Right cardiac atrium (tissue), 5 donors: ENCODE measurements around the gene AFAP1. TPM values are rescaled to one million over a fixed set of nuclear protein-coding genes. Genes with fewer than 3 reads are reported as not detected.

ENCODE experiments used
- ATAC-seq, 2 donors: fragments of 200-7000 bp; cut with Tn5 transposase; one replicate each; pipeline versions ENCODE4 v1.8.0 to v1.9.1; 2020; ENCODE audit warnings: moderate library complexity in 2 of 2, mild to moderate bottlenecking in 1 of 2
- DNase-seq, 3 donors: peaks; one replicate each; pipeline ENCODE4 v3.0.0-alpha.2; 2020
- H3K27ac ChIP-seq: one replicate; pipeline ENCODE4 v1.5.1; 2013; ENCODE audit warnings: mild to moderate bottlenecking, low read length, control low read depth, moderate library complexity
- H3K27me3 ChIP-seq: one replicate; pipeline ENCODE4 v1.6.1; 2013; ENCODE audit not compliant: control insufficient read depth, insufficient read depth
- H3K4me1 ChIP-seq: one replicate; pipeline ENCODE4 v1.6.1; 2013; ENCODE audit warnings: low read length; ENCODE audit not compliant: control insufficient read depth, insufficient read depth
- H3K4me3 ChIP-seq: one replicate; pipeline ENCODE4 v1.5.1; 2013; ENCODE audit warnings: low read length, control low read depth
- H3K9me3 ChIP-seq: one replicate; pipeline ENCODE4 v1.6.1; 2013; ENCODE audit warnings: low read length; ENCODE audit not compliant: control insufficient read depth
- WGBS: extraction: QIAGEN DNeasy Blood & Tissue Kit; methylation state at CpG from one replicate; pipeline ENCODE4 v1.1.7; 2013; 5-methylcytosine and 5-hydroxymethylcytosine counted together
- intact Hi-C, 4 donors: fragments of 100-400 bp; cut with DNase I; formaldehyde crosslinking; loops; one replicate each; pipeline versions ENCODE4 v1.11.0 to v1.14.0; 2022 to 2023
- polyA plus RNA-seq: library from polyadenylated mRNA; stranded (reverse); fragments of 200-250 nt; gene quantifications from one replicate; pipeline ENCODE4 v1.2.3, GENCODE V29; 2013
- total RNA-seq, 4 donors: library from RNA; stranded (reverse); fragmentation: NEBNext Ultra II Directional; extraction: Animal tissue kit (Norgen Biotek cat#: 25700); gene quantifications; one replicate each; pipeline ENCODE4 v1.2.1, GENCODE V29; 2021
- donor health status: healthy with polysubstance abuse.
- donor health status: DM: no; HTN: yes; CAD: no.
- donor health status: DM: no; HTN: no; CAD: no.
- donor health status: DM: no; HTN: yes; CAD: no; lungs with severe emphysema.
- donor health status: DM: yes; HTN: yes; CAD: no.

Gene AFAP1
- total and polyA plus RNA-seq, 5 donors, result 7.8 to 43.6 (median 25.4) TPM

- no peaks in the 10 kb centered on the region for H3K9me3 ChIP-seq
- H3K27ac ChIP-seq, result peak overlapping the region; percentile 86
- no peak overlapping the region for H3K4me3 ChIP-seq
- intact Hi-C loops, result no loop called here
- DNase-seq (no peak), ATAC-seq (no peak)
- H3K27me3 ChIP-seq, result no peaks in the 10 kb centered on the region
- H3K4me1 ChIP-seq, result peaks cover 11% of the 10 kb centered on the region
- 60% methylated on average over 5 of the region's 5 CpGs for WGBS
These were observed 158.8 kb downstream of the AFAP1 start for GRCh38 chr4:7780751-7781348.

DNA sequence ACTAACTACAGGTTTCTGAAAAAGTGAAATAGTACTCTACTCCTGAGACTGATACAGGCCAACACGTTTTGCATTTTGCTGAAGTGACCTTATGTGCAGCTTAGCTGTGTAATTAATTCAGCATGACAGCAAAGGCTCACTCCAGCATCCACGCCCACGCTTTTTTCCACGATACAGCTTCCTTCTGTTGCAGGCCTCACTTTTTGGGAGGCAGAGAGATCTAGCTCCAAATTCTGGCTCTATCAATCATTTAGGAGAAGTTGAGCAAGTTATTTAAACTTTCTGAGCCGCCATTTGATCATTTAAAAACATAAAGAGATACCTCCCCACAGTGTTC is 160.3 kb downstream of the AFAP1 start:
- 45% methylated on average over 5 of the region's 5 CpGs for WGBS
- Histone ChIP-seq H3K9me3 (no peaks in the 10 kb centered on the region), H3K4me1 (peaks cover 11% of the 10 kb centered on the region), H3K4me3 (peak overlapping the region; percentile 7), H3K27ac (peak overlapping the region; percentile 83), H3K27me3 (no peaks in the 10 kb centered on the region)
- intact Hi-C loops, result no loop called here
- ATAC-seq, result peak in 1 of 2 donors; percentile 46
- DNase-seq, result no peak

GRCh38 chr4:7778510-7779431 is 160.9 kb downstream of the AFAP1 start:
- peaks cover 11% of the 10 kb centered on the region for H3K4me1 ChIP-seq
- no peaks in the 10 kb centered on the region for H3K9me3 ChIP-seq
- peak overlapping the region; percentile 83 for H3K27ac ChIP-seq
- WGBS, result 52% methylated on average over 24 of the region's 24 CpGs
- H3K27me3 ChIP-seq, result no peaks in the 10 kb centered on the region
- intact Hi-C loops, result no loop called here
- DNase-seq (no peak), ATAC-seq (peak; percentile 21 to 23)
- peak overlapping the region; percentile 4 for H3K4me3 ChIP-seq

GRCh38 chr4:7777871-7778509 is 161.7 kb downstream of the AFAP1 start:
- no peak overlapping the region for H3K4me3 ChIP-seq
- H3K4me1 ChIP-seq, result peaks cover 11% of the 10 kb centered on the region
- 68% methylated on average over 10 of the region's 10 CpGs for WGBS

GRCh38 chr4:7777017-7777710 is 162.5 kb downstream of the AFAP1 start:
- 96% methylated on average over 17 of the region's 17 CpGs for WGBS
- Histone ChIP-seq H3K9me3 (no peaks in the 10 kb centered on the region), H3K4me3 (no peak overlapping the region), H3K27ac (no peak overlapping the region), H3K27me3 (no peaks in the 10 kb centered on the region), H3K4me1 (peaks cover 11% of the 10 kb centered on the region)
- intact Hi-C loops, result no loop called here
- DNase-seq (no peak), ATAC-seq (no peak)

More at GRCh38 chr4:7777871-7778509, 161.7 kb downstream of the AFAP1 start:
- DNase-seq (no peak), ATAC-seq (no peak)
- no peaks in the 10 kb centered on the region for H3K27me3 ChIP-seq
- H3K27ac ChIP-seq, result no peak overlapping the region
- no peaks in the 10 kb centered on the region for H3K9me3 ChIP-seq
- intact Hi-C loops, result no loop called here

DNA sequence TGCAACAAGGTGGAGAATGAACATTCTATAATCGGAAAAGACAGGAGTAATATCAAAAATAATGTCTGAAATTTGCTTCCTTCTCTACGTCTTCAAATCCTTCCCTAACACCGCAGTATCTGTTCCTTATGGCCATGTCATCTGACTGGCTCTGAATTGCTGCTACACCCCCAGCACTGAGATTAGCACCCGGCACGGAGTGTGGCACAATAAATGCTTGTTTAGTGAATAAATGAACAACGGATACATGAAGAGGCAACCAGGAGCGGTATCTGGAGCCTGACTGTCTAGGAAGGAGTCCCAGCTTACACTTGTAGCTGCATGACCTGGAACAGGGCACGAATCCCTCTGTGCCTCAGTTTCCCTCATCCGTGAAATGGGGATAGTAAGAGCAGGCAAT is 164.3 kb downstream of the AFAP1 start:
- Histone ChIP-seq H3K27me3 (no peaks in the 10 kb centered on the region), H3K4me3 (no peak overlapping the region), H3K4me1 (peaks cover 5% of the 10 kb centered on the region), H3K9me3 (no peaks in the 10 kb centered on the region), H3K27ac (no peak overlapping the region)
- DNase-seq, result peak in 1 of 3 donors; percentile 18
- 80% methylated on average over 9 of the region's 9 CpGs for WGBS
- intact Hi-C loops, result no loop called here
- ATAC-seq, result no peak

DNA sequence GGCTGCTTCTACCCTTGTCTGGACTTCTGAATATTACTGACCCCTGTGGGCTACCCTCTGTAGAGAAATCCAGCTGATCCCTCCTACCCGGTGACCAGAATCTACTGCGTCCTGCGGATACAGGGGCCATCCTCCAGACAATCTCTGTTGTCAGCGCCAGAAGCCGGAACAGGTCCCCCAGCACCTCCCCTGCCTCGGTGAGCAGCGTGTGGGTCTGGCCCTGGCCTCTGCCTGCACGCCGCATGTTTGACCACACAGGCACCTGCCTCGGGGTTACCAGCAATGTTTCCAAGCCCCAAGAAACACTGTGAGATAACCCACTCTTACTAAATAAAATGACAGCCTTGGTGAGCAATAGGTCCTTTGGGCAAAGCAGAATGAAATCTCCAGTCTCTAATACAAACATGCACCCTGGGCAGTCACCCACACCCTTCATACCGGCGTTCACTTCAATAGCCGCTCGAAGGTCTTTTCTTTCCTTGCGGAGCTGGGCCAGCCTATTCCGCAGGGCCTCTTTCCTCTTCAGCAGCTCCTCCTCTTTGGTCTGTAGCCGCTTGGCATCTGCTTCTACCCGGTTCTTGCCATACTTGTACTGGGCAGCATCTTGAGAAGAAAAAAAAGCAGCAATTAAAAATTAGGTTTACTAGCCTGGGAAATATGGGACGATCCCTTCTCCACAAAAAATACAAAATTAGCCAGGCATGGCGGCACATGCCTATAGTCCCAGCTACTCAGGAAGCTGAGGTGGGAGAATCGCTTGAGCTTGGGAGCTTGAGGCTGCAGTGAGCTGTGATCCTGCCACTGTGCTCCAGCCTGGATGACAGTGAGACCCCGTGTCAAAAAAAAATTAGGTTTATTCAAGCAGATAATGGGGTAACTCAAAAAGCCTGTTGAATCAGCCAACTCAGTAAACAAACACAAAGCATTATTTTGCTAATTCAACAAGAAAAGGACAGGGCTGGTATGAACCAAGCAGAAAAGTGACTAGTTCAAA is 165.1 kb downstream of the AFAP1 start:
- intact Hi-C loops, result no loop called here
- ATAC-seq, result no peak
- WGBS, result 92% methylated on average over 22 of the region's 22 CpGs

GRCh38 chr4:7773401-7774180 is 166.1 kb downstream of the AFAP1 start:
- H3K4me1 ChIP-seq, result peaks cover 3% of the 10 kb centered on the region
- DNase-seq (no peak), ATAC-seq (no peak)
- 91% methylated on average over 24 of the region's 24 CpGs for WGBS
- intact Hi-C loops, result no loop called here
- no peaks in the 10 kb centered on the region for H3K27me3 ChIP-seq
- no peak overlapping the region for H3K27ac ChIP-seq
- no peak overlapping the region for H3K4me3 ChIP-seq
- H3K9me3 ChIP-seq, result no peaks in the 10 kb centered on the region

More for the DNA sequence above, 165.1 kb downstream of the AFAP1 start:
- Histone ChIP-seq H3K9me3 (no peaks in the 10 kb centered on the region), H3K27ac (no peak overlapping the region), H3K4me3 (no peak overlapping the region), H3K4me1 (peaks cover 3% of the 10 kb centered on the region), H3K27me3 (no peaks in the 10 kb centered on the region)
- no peak for DNase-seq

GRCh38 chr4:7772711-7773385 is 166.8 kb downstream of the AFAP1 start:
- peak; percentile 59 to 72 for ATAC-seq
- Histone ChIP-seq H3K27ac (no peak overlapping the region), H3K9me3 (no peaks in the 10 kb centered on the region), H3K4me1 (no peaks in the 10 kb centered on the region), H3K27me3 (no peaks in the 10 kb centered on the region), H3K4me3 (no peak overlapping the region)
- intact Hi-C loops, result no loop called here
- DNase-seq, result peak; percentile 54 to 87 (median 85)
- WGBS, result 62% methylated on average over 31 of the region's 31 CpGs
